GM11168 (cell line): ENCODE data around the gene TDRD15.
"Not testable (repeated sequence)": the region's sequence is repeated elsewhere in the genome, so short reads cannot be mapped to it uniquely, and the experiment has no call there.

Source experiments
- in situ Hi-C: fragments of 300-500 bp; cut with MboI; formaldehyde crosslinking; loops from one replicate; pipeline ENCODE4 v1.12.0; 2022; ENCODE audit warnings: low sequenced_read_pairs; ENCODE audit not compliant: unreplicated experiment

The TDRD15 gene

DNA sequence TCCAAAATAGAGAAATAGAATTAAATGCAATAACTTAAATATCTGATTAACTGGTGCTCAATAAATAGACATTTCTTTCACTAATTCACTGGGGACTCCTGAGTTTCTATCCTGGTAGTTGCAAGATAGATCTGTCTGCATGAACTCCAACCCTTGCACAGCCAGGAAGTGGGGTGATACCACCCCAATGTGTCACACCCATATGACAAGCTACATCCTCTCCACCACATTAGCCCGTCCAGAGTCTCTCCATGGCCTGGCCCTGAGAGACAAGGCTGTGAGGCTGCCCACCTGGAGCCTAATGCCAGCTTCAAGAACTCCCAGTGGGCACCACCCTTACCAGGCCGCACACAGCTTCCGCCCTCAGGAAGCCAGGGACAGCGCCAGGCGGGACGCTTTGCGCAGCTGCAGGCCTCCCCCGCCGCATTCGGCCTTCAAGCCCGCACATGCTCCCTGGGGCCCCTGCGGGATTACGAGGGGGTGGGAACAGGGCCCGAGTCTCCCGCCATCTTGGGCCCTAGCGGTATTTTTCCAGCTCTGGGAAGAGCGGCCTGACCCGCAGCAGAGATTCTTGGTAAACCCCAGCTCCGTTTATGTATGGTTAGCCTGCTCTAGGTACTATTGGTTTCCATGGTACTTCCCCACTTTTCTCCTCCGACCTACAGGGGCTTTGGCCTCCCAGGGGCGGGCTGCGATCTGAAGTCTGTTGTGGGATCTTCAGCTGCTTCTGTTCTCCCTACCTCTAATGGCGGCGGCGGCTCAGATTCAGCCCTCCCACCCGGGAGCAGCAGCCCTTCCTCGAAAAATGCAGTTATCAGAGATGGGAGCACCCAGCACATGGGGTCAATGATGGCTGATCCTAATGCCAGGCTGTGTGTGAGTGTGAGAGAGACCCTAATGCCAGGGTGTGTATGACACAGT lies at the start of gene TDRD15:
Gene TDRD15, plus strand, starts transcription at position 496 of the 921 bp plus-strand sequence. CDS start 13,500 bp downstream, outside the sequence.
- in situ Hi-C loops, result no loop called here

DNA sequence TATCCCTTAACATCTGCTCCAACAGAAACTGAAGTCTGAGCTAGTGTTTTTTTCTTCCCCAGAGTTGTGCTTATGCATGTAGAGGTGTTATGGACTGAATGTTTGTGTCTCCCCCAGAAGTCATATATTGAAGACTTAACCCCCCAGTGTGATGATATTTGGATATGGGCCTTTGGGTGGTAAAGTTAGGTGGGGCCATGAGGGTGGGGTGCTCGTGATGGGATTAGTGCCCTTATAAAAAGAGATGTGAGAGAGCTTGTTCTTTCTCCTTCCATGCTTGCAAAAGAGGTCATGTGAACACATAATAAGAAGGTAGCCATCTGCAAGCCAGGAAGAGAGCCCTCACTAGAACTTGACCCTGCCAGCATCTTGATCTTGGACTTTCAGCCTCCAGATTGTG lies 45.5 kb upstream of the TDRD15 start:
- in situ Hi-C loops, result no loop called here

DNA sequence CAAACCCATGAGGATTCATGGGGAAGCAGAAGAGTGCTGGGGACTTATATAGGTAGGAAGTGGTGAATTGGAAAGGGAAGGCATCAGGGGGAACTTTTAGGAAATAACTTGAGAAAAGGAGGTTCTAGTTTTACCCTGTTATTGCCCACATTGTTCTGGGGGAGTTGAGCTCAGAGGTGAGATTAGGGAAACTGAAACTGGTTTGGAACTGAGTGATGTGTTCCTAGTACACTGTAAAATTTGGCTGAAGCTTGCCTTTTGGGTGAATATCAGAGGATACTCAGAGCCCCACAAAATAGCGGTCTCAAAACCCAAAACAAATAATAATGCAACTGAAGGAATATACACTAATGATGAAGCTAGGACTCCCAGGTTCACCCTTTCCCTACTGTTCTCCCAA lies 40.3 kb upstream of the TDRD15 start:
- in situ Hi-C loops, result no loop called here

DNA sequence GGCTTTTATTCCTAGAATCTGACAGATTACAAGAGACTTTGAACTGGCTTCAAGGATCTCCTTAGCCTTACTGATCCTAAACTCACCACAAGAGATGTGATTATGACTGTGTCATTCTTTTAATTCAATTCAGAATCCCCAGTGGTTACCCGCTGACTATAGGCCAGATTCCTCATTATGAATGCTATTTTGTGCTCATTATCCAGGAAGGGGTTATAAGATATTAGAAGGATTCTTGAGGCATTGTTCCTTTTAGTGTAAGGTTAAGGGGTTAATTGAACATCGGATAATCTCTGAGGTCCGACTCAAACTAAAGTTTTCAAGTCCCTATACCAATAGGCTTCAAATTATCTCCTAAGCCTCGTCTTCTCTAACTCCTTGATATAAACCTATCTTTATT lies 39.4 kb upstream of the TDRD15 start:
- in situ Hi-C loops, result no loop called here

DNA sequence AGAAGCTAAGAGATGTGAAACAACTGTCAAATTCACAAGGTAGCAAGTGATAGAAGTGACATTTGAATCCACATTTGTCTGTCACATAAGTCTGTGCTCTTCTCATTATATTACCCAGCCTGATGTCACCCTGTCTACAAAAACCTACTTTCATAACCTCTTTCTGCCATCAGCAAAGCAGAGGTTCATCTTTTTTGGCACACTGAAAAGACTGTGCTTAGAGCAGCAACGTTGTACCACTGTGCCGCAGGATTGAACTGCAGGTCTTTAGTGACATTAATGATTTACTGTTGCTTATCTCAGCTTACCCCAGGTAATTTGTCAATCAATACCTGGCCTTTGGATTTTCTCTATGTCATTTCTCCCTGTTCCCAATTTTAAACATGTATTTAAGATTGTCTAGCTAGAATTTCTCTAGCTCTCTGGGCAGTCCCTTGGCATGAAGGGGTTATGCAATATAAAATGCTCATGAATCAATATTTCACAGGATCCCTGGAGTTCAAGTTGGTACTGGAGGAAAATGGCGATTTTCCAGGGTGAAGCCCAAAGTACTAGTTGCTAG lies 31.4 kb upstream of the TDRD15 start:
- in situ Hi-C loops, result no loop called here

DNA sequence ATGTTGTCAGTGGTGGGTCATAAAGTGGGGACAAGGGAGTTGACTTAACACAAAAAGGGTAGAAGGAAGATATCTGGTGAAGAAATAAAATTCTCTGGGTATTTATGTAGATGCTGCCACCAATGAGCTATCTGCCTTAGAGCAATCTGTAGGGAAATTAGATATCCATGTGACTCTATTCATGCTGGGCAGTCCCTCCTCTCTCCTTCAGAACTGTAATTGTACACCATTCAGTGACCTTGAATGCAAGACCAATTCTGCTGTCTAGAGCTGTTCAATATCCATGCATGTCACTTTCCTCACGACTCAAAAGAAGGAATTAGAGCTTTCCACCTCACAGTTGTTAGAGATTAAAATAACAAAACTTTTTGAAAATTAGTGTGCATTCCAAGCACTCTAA lies 28.6 kb upstream of the TDRD15 start:
- in situ Hi-C loops, result no loop called here

DNA sequence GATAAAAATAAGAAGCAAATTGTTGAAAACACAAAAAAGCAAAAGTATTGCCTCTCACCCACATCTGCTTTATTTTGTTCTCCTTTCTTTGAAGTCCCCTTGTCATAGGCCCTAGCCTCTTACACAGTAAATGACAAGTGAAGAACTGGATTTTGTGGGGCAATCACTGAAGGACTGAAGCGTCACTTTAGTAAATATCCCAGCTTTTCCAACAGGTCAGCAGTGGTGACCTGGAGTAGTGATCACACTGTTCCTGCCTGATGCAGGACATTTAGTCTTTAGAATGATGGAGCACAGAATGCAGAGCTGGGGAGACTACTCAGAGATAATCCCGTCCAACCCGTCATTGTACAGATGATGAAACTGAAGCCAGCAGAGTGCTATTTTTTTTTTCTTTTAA lies 28.1 kb upstream of the TDRD15 start:
- in situ Hi-C loops, result no loop called here

DNA sequence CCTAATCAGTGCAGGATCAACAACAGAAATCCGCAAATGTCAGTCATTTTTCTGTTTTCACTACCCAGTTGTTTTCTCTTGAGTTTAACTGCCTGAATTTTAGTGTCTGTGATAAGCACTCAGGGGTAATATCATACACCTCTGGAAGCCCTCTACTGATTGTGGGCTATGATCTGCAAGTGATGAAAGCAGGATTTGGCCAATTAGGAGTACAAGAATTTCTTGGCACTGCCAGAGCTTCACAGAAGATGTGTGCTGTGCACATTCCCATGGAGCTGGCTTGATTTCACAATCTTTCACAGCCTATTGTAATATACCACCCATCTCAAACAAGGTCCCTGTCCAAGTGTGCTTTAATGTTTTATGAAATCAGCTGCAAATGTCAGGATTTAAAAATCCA lies 27.3 kb upstream of the TDRD15 start:
- in situ Hi-C loops, result no loop called here

DNA sequence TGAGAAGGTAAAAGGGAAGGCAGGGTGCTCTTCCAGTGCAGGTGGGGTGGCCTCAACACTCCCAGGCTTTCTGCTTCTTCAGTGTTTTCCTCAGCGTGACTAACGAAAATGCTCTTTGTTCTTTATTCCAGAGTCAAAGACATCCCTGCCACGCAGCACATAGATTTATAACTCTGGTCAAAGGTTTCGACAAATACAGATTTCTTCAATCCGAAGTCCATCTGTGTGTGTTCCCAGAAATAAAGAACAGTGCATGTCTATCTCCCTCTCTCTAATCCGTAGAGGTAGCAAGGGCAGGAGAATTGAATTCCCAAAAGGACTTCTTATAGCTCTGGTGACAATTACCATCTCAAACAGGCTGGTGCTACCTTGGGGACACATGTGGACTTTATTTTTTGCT lies 26.4 kb upstream of the TDRD15 start:
- in situ Hi-C loops, result no loop called here

DNA sequence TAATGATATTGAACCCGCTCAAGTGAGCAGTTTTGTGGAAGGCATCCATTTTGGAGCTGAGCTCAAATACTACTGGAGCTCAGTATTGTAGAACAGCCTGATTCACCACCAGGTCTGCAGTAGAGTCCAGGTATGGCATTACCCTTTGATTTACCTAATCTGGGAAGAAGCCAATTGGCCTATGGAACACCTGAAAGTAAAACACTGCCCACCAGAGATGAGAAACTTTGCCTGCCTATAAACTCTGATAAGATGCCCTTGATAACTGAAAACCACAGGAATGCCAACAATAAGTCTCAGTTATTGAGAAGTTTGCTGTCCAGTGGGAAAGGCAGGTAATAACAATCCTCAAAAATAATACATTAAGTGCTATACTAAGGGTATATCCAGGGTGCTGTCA lies 25.5 kb upstream of the TDRD15 start:
- in situ Hi-C loops, result no loop called here

DNA sequence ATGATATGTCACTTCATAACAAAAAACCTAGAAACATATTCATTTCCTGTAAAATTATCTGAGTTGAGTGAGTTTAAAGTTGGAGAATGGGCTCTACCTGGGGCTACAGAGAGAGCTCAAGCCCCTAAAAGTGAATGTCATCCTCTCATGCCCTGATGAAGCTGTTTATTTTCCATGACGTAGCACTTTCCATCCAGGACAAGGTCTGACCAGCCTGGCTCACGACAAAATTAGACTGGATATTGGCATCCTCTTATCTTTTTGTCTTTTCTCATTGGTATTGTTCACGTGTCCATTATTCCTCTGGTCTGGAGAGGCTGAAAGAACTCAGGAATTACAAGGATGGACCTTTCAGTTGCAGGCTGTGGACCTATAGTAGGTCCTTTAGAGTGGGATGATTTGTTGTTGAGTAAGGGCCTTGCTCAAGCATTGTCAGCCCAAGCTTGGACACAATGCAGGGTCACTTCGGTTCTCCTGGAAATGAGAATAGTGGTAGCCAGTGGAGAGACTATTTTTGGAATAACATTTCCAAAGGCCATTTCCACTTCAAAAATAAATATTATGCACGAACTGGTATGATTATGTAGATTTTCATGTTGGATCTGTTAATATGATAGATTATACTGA lies 24.4 kb upstream of the TDRD15 start:
- in situ Hi-C loops, result no loop called here

DNA sequence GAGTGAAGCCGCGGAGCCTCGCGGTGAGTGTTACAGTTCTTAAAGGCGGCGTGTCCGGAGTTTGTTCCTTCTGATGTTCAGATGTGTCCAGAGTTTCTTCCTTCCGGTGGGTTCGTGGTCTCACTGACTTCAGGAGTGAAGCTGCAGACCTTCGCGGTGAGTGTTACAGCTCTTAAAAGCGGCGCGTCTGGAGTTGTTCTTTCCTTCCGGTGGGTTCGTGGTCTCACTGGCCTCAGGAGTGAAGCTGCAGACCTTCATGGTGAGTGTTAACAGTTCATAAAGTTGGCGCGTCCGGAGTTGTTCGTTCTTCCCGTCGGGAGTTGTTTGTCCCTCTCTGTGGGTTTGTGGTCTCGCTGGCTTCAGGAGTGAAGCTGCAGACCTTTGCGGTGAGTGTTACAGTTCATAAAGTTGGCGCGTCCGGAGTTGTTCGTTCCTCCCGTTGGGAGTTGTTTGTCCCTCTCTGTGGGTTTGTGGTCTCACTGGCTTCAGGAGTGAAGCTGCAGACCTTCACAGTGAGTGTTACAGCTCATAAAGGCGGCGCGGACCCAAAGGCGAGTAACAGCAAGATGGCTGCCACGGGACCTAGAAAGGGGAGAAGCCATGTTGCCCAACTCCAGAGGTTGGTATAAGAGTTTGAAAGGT lies 22.1 kb upstream of the TDRD15 start:
- in situ Hi-C loops, result not testable (repeated sequence)

DNA sequence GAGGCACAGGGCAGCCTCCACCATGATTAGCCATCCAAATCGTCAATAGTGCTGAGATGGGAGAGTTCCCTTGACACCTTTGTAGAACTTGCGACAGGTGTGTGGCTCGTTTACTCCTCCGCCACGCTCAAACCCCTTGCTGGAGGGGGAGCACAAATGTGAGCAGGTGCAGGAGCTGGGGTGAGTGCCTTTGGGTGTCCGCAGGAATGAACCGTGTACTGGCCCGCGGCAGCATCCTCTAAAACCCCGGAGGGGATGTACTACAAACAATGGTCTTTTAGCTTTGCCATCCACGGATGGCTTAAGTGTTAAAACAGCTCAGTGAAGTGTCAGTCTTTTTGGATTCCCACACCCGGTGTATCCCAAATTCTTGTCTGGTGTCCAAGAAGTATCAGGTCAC lies 21.4 kb upstream of the TDRD15 start:
- in situ Hi-C loops, result no loop called here

DNA sequence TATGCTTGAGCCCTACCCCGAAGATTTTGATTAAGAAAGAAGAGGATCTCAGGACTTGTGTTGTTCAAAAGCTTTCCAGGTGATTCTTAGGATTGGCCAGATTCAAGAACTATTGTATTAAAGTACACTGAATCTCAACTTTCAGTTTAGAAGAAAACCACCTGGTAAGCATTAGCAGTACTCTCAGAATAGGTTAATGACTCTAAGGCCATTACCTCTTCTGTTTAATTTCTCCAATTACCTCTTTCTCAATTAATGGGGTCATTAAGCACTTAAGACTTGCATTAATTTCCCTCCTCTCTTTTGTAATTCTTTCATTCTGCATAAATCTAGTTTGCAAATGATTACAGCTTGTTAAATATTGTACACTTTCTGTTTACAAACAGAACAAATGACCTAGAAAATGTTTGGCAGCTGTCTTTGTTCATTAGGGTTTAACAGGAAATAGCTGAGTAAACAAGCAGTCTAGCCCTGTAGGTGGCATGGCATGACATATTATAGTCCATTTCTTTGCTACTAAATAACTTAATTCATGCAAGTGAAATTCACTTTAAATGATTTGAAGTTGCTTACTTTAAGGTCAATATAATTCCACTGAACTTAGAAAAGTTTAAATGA lies 20.4 kb upstream of the TDRD15 start:
- in situ Hi-C loops, result no loop called here

DNA sequence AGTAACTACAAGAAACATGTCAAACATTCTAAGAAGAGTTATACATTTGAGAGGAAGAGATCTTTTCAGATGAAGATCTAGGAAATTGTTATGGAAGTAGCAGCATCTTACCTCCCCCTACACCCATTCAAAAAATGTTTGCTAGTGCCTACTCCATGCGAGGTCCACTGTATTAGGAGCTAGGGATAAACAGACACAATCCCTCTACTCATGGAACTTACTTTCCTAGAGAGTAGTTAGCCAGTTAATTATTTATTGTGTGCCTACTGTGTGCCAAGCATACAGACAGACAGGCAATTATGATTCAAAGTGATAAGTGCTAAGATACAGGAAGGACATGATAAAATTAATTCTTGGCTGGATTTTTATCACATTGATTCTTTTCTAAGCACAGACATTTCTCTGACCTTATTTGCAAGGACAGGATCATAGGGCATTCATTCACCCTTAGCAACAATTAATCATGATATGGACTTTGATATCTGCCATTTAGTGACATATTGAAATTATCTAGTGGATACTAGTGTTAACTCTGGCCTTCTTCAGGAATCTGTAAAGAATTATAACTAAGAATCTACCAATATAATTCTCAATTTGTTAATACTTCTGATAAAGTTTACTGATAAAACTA lies 19.6 kb upstream of the TDRD15 start:
- in situ Hi-C loops, result no loop called here

DNA sequence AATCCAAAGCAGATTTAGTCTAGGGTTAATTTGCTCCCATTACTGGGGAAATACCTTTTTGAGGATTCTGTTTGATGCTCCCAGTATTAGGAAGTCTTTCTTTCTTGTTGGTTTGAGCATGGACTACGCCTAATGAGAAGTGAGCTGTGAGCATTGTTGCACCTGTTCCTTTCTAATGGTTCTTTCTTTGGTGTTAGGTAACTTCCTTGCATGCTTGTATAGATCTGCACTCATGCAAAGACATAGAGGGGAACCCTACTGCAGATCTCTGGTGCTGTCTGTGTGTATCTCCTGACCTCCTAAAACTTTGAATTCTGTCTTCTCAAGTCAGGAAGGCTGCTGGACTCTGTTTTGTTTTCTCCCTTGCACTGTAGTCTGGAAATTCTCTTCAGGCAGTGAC lies 12.8 kb upstream of the TDRD15 start:
- in situ Hi-C loops, result loop anchor here (10.0 kb wide), 1 partner anchor 56 kb away; no protein-coding TSS in a partner anchor

DNA sequence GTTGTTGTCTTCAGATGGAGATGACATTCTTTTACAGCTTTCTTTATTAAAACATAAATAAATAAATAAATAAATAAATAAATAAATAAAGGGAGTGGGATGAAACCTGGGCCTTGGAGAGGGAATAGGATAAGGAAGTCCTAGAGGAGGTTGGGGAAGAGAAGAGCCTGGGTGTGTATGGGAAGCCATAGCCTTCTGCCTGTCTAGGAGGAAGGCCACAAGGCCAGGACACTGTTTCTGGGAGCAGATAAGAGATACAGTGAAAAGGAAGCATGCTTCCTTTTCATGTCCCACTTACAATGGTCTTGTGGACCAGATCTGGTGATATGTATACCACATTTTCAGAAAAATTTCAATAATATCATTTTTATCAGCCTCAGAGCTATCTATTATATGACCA lies 6.1 kb upstream of the TDRD15 start:
- in situ Hi-C loops, result loop anchor here (10.0 kb wide), 1 partner anchor 63 kb away; no protein-coding TSS in a partner anchor

DNA sequence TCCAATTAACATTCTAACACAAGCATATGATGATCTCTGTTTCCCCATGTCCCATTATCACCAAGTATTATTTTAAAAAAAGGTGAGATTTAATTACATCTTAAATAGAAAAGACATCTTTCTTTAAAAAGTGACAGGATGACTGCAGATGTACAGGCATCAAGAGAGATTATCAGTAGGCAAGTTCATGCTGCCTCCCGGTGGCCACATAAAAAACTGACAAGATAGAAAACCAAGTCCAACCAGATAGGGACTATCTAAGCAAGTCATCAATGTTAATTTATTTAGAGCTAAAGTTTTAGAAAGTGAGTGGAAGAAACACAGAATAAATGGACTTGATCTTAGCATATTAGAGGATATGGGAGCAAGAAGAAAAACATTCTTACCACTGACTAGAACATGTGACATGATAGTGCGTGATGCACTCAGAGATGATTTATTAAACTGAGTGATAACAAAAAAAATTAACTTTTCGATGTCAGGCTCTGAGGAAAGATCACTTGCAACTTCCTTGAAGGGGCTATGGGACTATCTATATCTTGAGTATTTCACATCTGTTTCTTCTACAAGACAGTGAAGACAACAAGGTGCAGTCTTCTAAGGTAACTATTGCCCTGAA lies 5.4 kb upstream of the TDRD15 start:
- in situ Hi-C loops, result loop anchor here (10.0 kb wide), 1 partner anchor 64 kb away; no protein-coding TSS in a partner anchor

DNA sequence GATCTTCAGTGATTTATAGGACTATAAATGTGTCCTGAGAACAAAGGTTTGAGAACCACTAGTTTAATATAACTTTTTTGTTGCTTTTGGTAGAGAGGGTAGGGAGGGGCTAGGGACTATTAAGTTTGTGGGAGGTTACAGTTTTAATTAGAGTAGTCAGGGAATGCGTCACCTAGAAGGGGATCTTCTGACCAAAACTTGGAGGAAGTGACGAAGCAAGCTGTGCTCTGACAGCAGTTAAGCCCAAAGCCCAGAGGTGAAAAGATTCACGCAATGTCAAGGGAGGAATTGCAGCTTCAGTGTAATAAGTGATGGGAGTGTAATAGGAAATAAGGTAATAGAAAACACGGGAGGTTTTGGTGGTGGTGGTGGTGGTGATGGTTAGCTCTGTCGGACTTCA lies 8.1 kb downstream of the TDRD15 start:
- in situ Hi-C loops, result no loop called here
